K562 (cell line): ENCODE data around the gene CHD6. TPM values are rescaled to one million over a fixed set of nuclear protein-coding genes. Genes with fewer than 3 reads are reported as not detected.

ENCODE experiments used
- ATAC-seq: fragments of 200-7000 bp; cut with Tn5 transposase; 3 replicates; pipeline ENCODE4 v1.9.1; 2020; ENCODE audit warnings: moderate library complexity
- BruUV-seq: library from RNA; stranded (reverse); fragments of 400-500 nt; replicated peaks from 2 replicates; lab custom pipeline; 2021; lab: Mats Ljungman, UMichigan
- CTCF ChIA-PET: fragments of 300-600 bp; formaldehyde crosslinking; extraction: SDS; loops from one replicate; lab custom pipeline; 2021; ENCODE audit warnings: low intra/inter-chr PET ratio; lab: Yijun Ruan, JAX
- POLR2A ChIA-PET: fragments of 300-600, 350-650 bp; sonication (Branson Sonifier 250); formaldehyde crosslinking; extraction: SDS; loops from one replicate; lab custom pipeline; 2021; ENCODE audit warnings: antibody characterized with exemption, inconsistent platforms; lab: Yijun Ruan, JAX
- DNase-seq, 4 experiments: peaks; one replicate each; pipeline versions ENCODE4 v3.0.0 to v3.0.0-alpha.2; 2011 to 2018; ENCODE audit warnings: low spot score in 3 of 4, mixed read lengths in 3 of 4; ENCODE audit errors: extremely low read depth in 1 of 4
- FAIRE-seq: peaks from 2 replicates; lab custom pipeline; 2011; peaks lifted over from hg19 to GRCh38; lab: Jason Lieb, UNC
- H2AFZ ChIP-seq: 2 replicates; pipeline ENCODE4 v1.6.0; 2011; ENCODE audit warnings: low read depth, low read length, control low read depth, inconsistent platforms
- H3K27ac ChIP-seq: fragments of 200-600 bp; 3 replicates; pipeline ENCODE4 v1.8.0; 2011; ENCODE audit warnings: low read depth, mild to moderate bottlenecking, control low read depth, inconsistent platforms, low read length, moderate library complexity, mixed read lengths; ENCODE audit errors: extremely low read depth
- H3K27me3 ChIP-seq, 2 experiments: fragments of 300-600 bp in 1 of 2; 2 replicates in 1 of 2; 3 replicates in 1 of 2; pipeline versions ENCODE4 v1.6.0 to v1.8.0; 2011; ENCODE audit warnings: inconsistent platforms in 2 of 2, low read length in 2 of 2, mild to moderate bottlenecking in 1 of 2, mixed read lengths in 1 of 2, moderate library complexity in 1 of 2; ENCODE audit not compliant: control insufficient read depth in 2 of 2, insufficient read depth in 2 of 2
- H3K36me3 ChIP-seq: fragments of 300-600 bp; 3 replicates; pipeline ENCODE4 v1.8.0; 2011; ENCODE audit warnings: mild to moderate bottlenecking, low read length, inconsistent platforms; ENCODE audit not compliant: control insufficient read depth, insufficient read depth
- H3K4me1 ChIP-seq, 2 experiments: fragments of 200-600 bp in 1 of 2; replicated peaks in 1 of 2; 2 replicates in 1 of 2; 3 replicates in 1 of 2; pipeline versions ENCODE4 v1.5.1 to v1.8.0; 2011; ENCODE audit warnings: inconsistent platforms in 2 of 2, low read length in 2 of 2, mild to moderate bottlenecking in 1 of 2, mixed read lengths in 1 of 2, moderate library complexity in 1 of 2; ENCODE audit not compliant: control insufficient read depth in 2 of 2, insufficient read depth in 2 of 2
- H3K4me2 ChIP-seq: 2 replicates; pipeline ENCODE4 v1.6.1; 2011; ENCODE audit warnings: low read length, control low read depth, inconsistent platforms, mixed read lengths; ENCODE audit not compliant: insufficient read depth
- H3K4me3 ChIP-seq: fragments of 200-600 bp; sonication (generic), shearing (Covaris generic); 2 replicates; pipeline ENCODE4 v1.5.1; 2016; ENCODE audit warnings: control low read depth, inconsistent platforms
- H3K79me2 ChIP-seq: fragments of 200-600 bp; 3 replicates; pipeline ENCODE4 v1.8.0; 2011; ENCODE audit warnings: low read length, inconsistent platforms; ENCODE audit not compliant: control insufficient read depth, insufficient read depth
- H3K9ac ChIP-seq, 2 experiments: 2 replicates each; pipeline versions ENCODE4 v1.6.0 to v1.6.1; 2011; ENCODE audit warnings: low read depth in 2 of 2, low read length in 2 of 2, control low read depth in 1 of 2, inconsistent platforms in 1 of 2, mild to moderate bottlenecking in 1 of 2, mixed read lengths in 1 of 2; ENCODE audit not compliant: insufficient read depth in 1 of 2
- H3K9me1 ChIP-seq: one replicate; pipeline ENCODE4 v1.6.0; 2011; ENCODE audit warnings: inconsistent platforms, mild to moderate bottlenecking, low read length, moderate library complexity; ENCODE audit not compliant: control insufficient read depth, insufficient read depth
- H3K9me3 ChIP-seq: replicated peaks from 2 replicates; pipeline ENCODE4 v1.5.1; 2011; ENCODE audit warnings: low read depth, low read length, inconsistent platforms; ENCODE audit not compliant: control insufficient read depth, insufficient read depth
- H4K20me1 ChIP-seq: replicated peaks from 2 replicates; pipeline ENCODE4 v1.6.1; 2011; ENCODE audit warnings: low read length, inconsistent platforms, mixed read lengths; ENCODE audit not compliant: control insufficient read depth, insufficient read depth
- ARNT ChIP-seq, 2 experiments: fragments of 450-650 bp; IDR thresholded peaks; 2 replicates each; pipeline ENCODE4 v1.6.1; 2016; ENCODE audit warnings: mild to moderate bottlenecking in 1 of 2
- CBFB ChIP-seq: sonication (generic); formaldehyde crosslinking; IDR thresholded peaks from 2 replicates; pipeline ENCODE4 v1.4.0; 2020; ENCODE audit warnings: mild to moderate bottlenecking, missing genetic modification reagents
- DEAF1 ChIP-seq: fragments of 450-650 bp; formaldehyde crosslinking; IDR thresholded peaks from 2 replicates; pipeline ENCODE4 v1.4.0; 2020; ENCODE audit warnings: mild to moderate bottlenecking, moderate library complexity
- HDAC3 ChIP-seq: fragments of 450-650 bp; IDR thresholded peaks from 2 replicates; pipeline ENCODE4 v1.6.1; 2018; ENCODE audit warnings: borderline replicate concordance, mild to moderate bottlenecking, moderate library complexity; ENCODE audit not compliant: partially characterized antibody
- HDAC8 ChIP-seq: fragments of 450-650 bp; IDR thresholded peaks from 2 replicates; pipeline ENCODE4 v1.6.1; 2016; ENCODE audit warnings: mild to moderate bottlenecking, missing genetic modification characterization, moderate library complexity, missing compliant biosample characterization
- HOMEZ ChIP-seq: fragments of 250-450 bp; sonication (Bioruptor Pico); IDR thresholded peaks from 2 replicates; pipeline ENCODE4 v1.4.0; 2020; ENCODE audit warnings: mild to moderate bottlenecking, moderate library complexity
- NFYB ChIP-seq: IDR thresholded peaks from 2 replicates; pipeline ENCODE4 v1.6.1; 2011; ENCODE audit warnings: mild to moderate bottlenecking, moderate library complexity; ENCODE audit not compliant: insufficient read length; ENCODE audit errors: extremely low read depth
- POLR2AphosphoS2 ChIP-seq: IDR thresholded peaks from 2 replicates; pipeline ENCODE4 v1.6.1; 2012; ENCODE audit warnings: low read length, improper control_type of control experiment
- POLR2AphosphoS5 ChIP-seq: IDR thresholded peaks from 2 replicates; pipeline ENCODE4 v1.6.1; 2011; ENCODE audit warnings: mild to moderate bottlenecking, low read depth, low read length, moderate library complexity; ENCODE audit not compliant: control insufficient read depth, insufficient read depth
- RAD21 ChIP-seq, 2 experiments: fragments of 250-450 bp in 1 of 2; fragments of 450-650 bp in 1 of 2; sonication (Bioruptor Pico) in 1 of 2; formaldehyde crosslinking in 1 of 2; IDR thresholded peaks in 1 of 2; conservative IDR thresholded peaks in 1 of 2; 2 replicates each; pipeline versions ENCODE4 v1.4.0 to v1.8.0; 2020 to 2022; ENCODE audit warnings: mild to moderate bottlenecking in 2 of 2, moderate library complexity in 1 of 2
- TCF7 ChIP-seq: sonication (generic); IDR thresholded peaks from 2 replicates; pipeline ENCODE4 v1.6.1; 2016; ENCODE audit warnings: antibody characterized with exemption, borderline replicate concordance
- ZNF445 ChIP-seq: fragments of 250-450 bp; sonication (Bioruptor Pico); IDR thresholded peaks from 2 replicates; pipeline ENCODE4 v1.4.0; 2020; ENCODE audit warnings: low read depth, mild to moderate bottlenecking, moderate library complexity
- WGBS: fragments of 100-300 bp; shearing (Covaris generic); methylation state at CpG from one replicate; pipeline ENCODE4 v1.1.6; 2016; ENCODE audit warnings: low coverage, mixed read lengths; ENCODE audit not compliant: insufficient coverage; ENCODE audit errors: missing lambda C conversion rate; 5-methylcytosine and 5-hydroxymethylcytosine counted together
- in situ Hi-C: fragments of 300-500 bp; cut with MboI; formaldehyde crosslinking; loops from 4 replicates; pipeline ENCODE4 v1.15.0; 2018; ENCODE audit warnings: inconsistent platforms, mixed read lengths
- intact Hi-C: fragments of 100-400 bp; cut with micrococcal nuclease; formaldehyde crosslinking; loops from 2 replicates; pipeline ENCODE4 v1.14.2; 2022
- polyA plus RNA-seq, 8 experiments: library from polyadenylated mRNA; depleted of rRNA in 4 of 8; stranded (reverse) in 5 of 8; unstranded in 3 of 8; fragments of >200 nt; fragmentation: Nextera tagmentation in 2 of 8; fragmentation: Illumina TruSeq in 1 of 8; extraction: Ambion mirVana in 2 of 8; extraction: Trizol in 1 of 8; gene quantifications; 2 replicates each; pipeline versions ENCODE4 v1.2.1 to v1.2.3, GENCODE V29; 2011 to 2014; ENCODE audit warnings: inconsistent platforms in 1 of 8, missing spikeins in 1 of 8
- total RNA-seq, 7 experiments: library from RNA; depleted of rRNA in 6 of 7; stranded (reverse); fragments of >200 nt in 6 of 7; fragmentation: Illumina TruSeq in 2 of 7; extraction: Trizol in 2 of 7; gene quantifications; 2 replicates each; pipeline versions ENCODE4 v1.2.1 to v1.2.3, GENCODE V29; 2011 to 2021; ENCODE audit warnings: low replicate concordance in 1 of 7

Gene CHD6
- total and polyA plus RNA-seq, 9 of the 15 experiments (the other 6 are each of a cell fraction or from before 2014, with no cell fraction given), result 3.9 to 24.2 (median 12.8) TPM

- WGBS, result 89% methylated on average over 4 of the region's 4 CpGs
- no peak for ATAC-seq
- in situ Hi-C loops, result no loop called here
Observed at GRCh38 chr20:41446456-41446855, 171.7 kb downstream of the CHD6 start.

More at GRCh38 chr20:41446456-41446855, 171.7 kb downstream of the CHD6 start:
- TF ChIP-seq POLR2AphosphoS2 (no peak), ARNT (IDR thresholded peaks at IDR 0.05) (no peak), HOMEZ (CRISPR knock-in tag) (no peak), CBFB (no peak), POLR2AphosphoS5 (no peak), TCF7 (no peak), HDAC3 (no peak), HDAC8 (no peak), ZNF445 (no peak), DEAF1 (CRISPR knock-in tag) (no peak), NFYB (no peak), RAD21 (CRISPR knock-in tag; conservative IDR thresholded peaks at IDR 0.05 in 1 of 2, IDR thresholded peaks at IDR 0.05 in 1 of 2) (no peak)
- Histone ChIP-seq H3K9me3 (no peaks in the 10 kb centered on the region), H3K27ac (no peak overlapping the region), H3K9ac (no peak overlapping the region), H3K4me1 (no peaks in the 10 kb centered on the region), H3K79me2 (no peaks in the 10 kb centered on the region), H3K4me3 (no peak overlapping the region), H3K36me3 (peaks cover 74% of the 10 kb centered on the region), H3K4me2 (no peak overlapping the region), H3K9me1 (no peaks in the 10 kb centered on the region), H2AFZ (no peak overlapping the region), H3K27me3 (no peaks in the 10 kb centered on the region), H4K20me1 (no peaks in the 10 kb centered on the region)
- CTCF ChIA-PET, result no interaction called here
- FAIRE-seq (no peak), DNase-seq (no peak)
- intact Hi-C loops, result no loop called here
- POLR2A ChIA-PET, result no interaction called here
- BruUV-seq, result no TSS peak
